HG03280 (cell line): ENCODE measurements around the gene CCDC34.
"Not testable (repeated sequence)": the region's sequence is repeated elsewhere in the genome, so short reads cannot be mapped to it uniquely, and the experiment has no call there.

ENCODE experiments used
- ATAC-seq: cut with Tn5 transposase; IDR thresholded peaks from one replicate; pipeline ENCODE4 v1.9.1; 2021; ENCODE audit warnings: mild to moderate bottlenecking, moderate library complexity; ENCODE audit not compliant: unreplicated experiment

CCDC34 gene

GRCh38 chr11:27328614-27329013 lies 34.4 kb downstream of the CCDC34 start:
- ATAC-seq: no peak

GRCh38 chr11:27327064-27327463 lies 36.0 kb downstream of the CCDC34 start:
- not testable (repeated sequence) for ATAC-seq

GRCh38 chr11:27322196-27322595 lies 40.8 kb downstream of the CCDC34 start:
- not testable (repeated sequence) for ATAC-seq

GRCh38 chr11:27321340-27321739 lies 41.7 kb downstream of the CCDC34 start:
- ATAC-seq: not testable (repeated sequence)

- peak; percentile 97 for ATAC-seq
Measured at GRCh38 chr11:27319072-27319471, 43.9 kb downstream of the CCDC34 start.

- ATAC-seq: no peak
Measured at GRCh38 chr11:27317751-27318150, 45.3 kb downstream of the CCDC34 start.

GRCh38 chr11:27315836-27316235 lies 47.2 kb downstream of the CCDC34 start:
- no peak for ATAC-seq

GRCh38 chr11:27313157-27313821 lies 49.7 kb downstream of the CCDC34 start:
- ATAC-seq: no peak

- no peak for ATAC-seq
Measured at GRCh38 chr11:27312110-27312509, 50.9 kb downstream of the CCDC34 start.

GRCh38 chr11:27310707-27311106 lies 52.3 kb downstream of the CCDC34 start:
- ATAC-seq: no peak

- no peak for ATAC-seq
Measured at GRCh38 chr11:27310182-27310581, 52.8 kb downstream of the CCDC34 start.

GRCh38 chr11:27309046-27309445 lies 54.0 kb downstream of the CCDC34 start:
- ATAC-seq: no peak

GRCh38 chr11:27307232-27307631 lies 55.8 kb downstream of the CCDC34 start:
- ATAC-seq: no peak

GRCh38 chr11:27305751-27306150 lies 57.3 kb downstream of the CCDC34 start:
- ATAC-seq: no peak

GRCh38 chr11:27304514-27304913 lies 58.5 kb downstream of the CCDC34 start:
- no peak for ATAC-seq

- ATAC-seq: no peak
Measured at GRCh38 chr11:27303903-27304302, 59.1 kb downstream of the CCDC34 start.

GRCh38 chr11:27300974-27301373 lies 62.0 kb downstream of the CCDC34 start:
- ATAC-seq: no peak

GRCh38 chr11:27297616-27298015 lies 65.4 kb downstream of the CCDC34 start:
- no peak for ATAC-seq

GRCh38 chr11:27296497-27296896 lies 66.5 kb downstream of the CCDC34 start:
- ATAC-seq: peak; percentile 88

- ATAC-seq: no peak
Measured at GRCh38 chr11:27295928-27296327, 67.1 kb downstream of the CCDC34 start.

GRCh38 chr11:27294654-27295053 lies 68.4 kb downstream of the CCDC34 start:
- ATAC-seq: no peak

GRCh38 chr11:27293515-27294417 lies 69.2 kb downstream of the CCDC34 start:
- ATAC-seq: no peak
